LNCAP (cell line): ENCODE measurements around the gene BCOR.

Experiments used
- TF ChIP-seq, protein P1 (sequence below): fragments of 450-650 bp; IDR thresholded peaks from 2 replicates; pipeline ENCODE4 v1.5.1; 2017; ENCODE audit warnings: mild to moderate bottlenecking

Gene BCOR

GRCh38 chrX:40015693-40016092 is 82.1 kb downstream of the BCOR start:
- TF ChIP-seq, protein P1, sequence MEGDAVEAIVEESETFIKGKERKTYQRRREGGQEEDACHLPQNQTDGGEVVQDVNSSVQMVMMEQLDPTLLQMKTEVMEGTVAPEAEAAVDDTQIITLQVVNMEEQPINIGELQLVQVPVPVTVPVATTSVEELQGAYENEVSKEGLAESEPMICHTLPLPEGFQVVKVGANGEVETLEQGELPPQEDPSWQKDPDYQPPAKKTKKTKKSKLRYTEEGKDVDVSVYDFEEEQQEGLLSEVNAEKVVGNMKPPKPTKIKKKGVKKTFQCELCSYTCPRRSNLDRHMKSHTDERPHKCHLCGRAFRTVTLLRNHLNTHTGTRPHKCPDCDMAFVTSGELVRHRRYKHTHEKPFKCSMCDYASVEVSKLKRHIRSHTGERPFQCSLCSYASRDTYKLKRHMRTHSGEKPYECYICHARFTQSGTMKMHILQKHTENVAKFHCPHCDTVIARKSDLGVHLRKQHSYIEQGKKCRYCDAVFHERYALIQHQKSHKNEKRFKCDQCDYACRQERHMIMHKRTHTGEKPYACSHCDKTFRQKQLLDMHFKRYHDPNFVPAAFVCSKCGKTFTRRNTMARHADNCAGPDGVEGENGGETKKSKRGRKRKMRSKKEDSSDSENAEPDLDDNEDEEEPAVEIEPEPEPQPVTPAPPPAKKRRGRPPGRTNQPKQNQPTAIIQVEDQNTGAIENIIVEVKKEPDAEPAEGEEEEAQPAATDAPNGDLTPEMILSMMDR = no peak

DNA sequence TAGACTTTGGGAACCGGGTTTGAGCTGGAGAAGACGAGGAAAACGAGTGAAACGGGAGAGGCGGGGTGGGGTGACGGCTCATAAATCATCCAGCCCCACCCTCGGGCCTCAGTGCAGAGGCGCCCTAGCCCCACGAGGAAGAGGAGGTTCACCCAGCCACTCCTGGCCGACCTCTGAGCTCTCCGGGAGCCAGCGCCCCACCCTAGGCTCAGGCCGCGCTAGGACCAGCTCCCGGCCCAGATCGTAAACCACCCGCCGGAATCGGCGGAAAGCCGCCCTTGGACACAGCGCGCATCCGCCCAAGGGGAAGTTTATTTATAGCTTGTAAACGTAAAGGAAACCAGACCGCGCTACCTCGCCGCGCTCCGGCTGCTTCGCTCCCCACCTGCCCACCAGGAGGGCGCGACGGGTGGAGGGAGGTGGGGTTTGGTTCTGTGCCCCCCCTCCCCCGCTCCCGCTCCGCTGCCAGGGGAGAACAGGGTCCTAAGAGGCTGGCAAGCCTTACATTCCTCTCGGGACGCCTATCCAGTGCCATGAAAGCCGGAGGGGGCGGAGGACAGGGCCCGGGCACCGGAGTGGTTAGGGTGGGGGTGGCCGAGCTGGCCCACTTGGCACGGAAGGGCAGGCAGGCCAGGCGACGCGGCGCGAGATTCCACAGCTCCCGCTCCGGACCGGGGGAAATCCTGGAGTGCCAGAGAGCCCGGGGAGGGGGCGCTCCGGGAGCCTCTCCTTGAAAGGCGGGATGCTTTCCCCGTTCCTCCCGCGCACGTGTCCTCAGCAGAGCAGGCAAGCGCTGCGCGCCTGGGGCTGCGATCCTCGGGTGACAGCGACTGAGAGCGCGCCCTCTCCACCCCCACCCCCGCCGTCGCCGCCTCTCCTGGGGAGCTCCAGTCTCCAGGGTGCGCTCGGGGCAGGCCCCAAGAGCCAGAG is 84.2 kb downstream of the BCOR start:
- TF ChIP-seq, protein P1 = no peak

GRCh38 chrX:40012868-40013265 is 84.9 kb downstream of the BCOR start:
- TF ChIP-seq, protein P1 = no peak

GRCh38 chrX:40012039-40012867 is 85.5 kb downstream of the BCOR start:
- TF ChIP-seq, protein P1 = no peak

DNA sequence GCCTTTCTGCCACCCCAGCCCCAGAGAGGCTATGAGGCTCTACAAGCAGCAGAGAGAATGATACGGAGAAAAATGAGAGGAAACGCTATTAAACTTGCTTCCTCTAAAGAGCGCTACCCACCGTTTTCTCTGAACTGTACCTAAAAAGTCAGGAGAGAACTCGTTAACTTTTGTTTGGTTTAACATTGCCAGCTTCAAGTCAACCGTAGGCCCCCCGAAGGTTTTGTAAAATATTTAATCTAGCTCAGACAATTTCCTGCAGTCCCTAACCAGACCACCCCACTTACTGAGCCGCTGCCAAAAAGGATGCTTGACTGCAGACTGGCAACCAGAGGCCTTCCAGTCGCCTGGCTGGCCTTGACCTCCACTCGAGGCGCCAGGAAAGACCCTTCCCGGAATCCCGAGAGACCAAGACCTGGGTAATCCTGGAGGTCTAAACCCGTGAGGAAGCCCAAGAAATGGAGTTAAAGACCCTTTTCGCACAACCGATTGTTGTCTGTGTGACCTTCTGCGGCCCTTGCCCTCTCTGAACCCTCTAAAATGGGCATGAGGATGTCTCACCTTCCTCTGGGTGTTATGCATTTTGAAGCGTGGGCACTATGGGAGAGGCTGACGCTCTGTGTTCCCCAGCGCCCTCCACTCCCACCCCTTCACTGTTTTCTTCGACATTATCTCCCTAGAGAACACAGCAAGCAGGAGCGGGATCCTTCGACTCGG is 86.3 kb downstream of the BCOR start:
- TF ChIP-seq, protein P1 = no peak

- TF ChIP-seq, protein P1 = no peak
These were observed 87.0 kb downstream of the BCOR start for GRCh38 chrX:40010550-40011321.
